GM18511 (cell line): ENCODE results near the gene AATF.

Source experiments
- ATAC-seq: cut with Tn5 transposase; IDR thresholded peaks from one replicate; pipeline ENCODE4 v1.9.1; 2021; ENCODE audit warnings: mild to moderate bottlenecking, moderate library complexity; ENCODE audit not compliant: unreplicated experiment

The AATF gene

GRCh38 chr17:36940313-36941264 is 8.2 kb upstream of the AATF start:
- no peak for ATAC-seq

GRCh38 chr17:36941265-36942010 is 7.3 kb upstream of the AATF start:
- no peak for ATAC-seq

- ATAC-seq, result no peak
These were observed 6.6 kb upstream of the AATF start for GRCh38 chr17:36942019-36942599.

- ATAC-seq, result no peak
These were observed 6.1 kb upstream of the AATF start for GRCh38 chr17:36942631-36943125.

GRCh38 chr17:36943250-36944191 is 5.2 kb upstream of the AATF start:
- no peak for ATAC-seq

- no peak for ATAC-seq
These were observed 4.2 kb upstream of the AATF start for GRCh38 chr17:36944553-36944952.

- ATAC-seq, result no peak
These were observed 3.6 kb upstream of the AATF start for GRCh38 chr17:36945140-36945539.

- no peak for ATAC-seq
These were observed 2.6 kb upstream of the AATF start for GRCh38 chr17:36945959-36946725.

- no peak for ATAC-seq
These were observed 2.0 kb upstream of the AATF start for GRCh38 chr17:36946726-36947091.

- no peak for ATAC-seq
These were observed 635 bp upstream of the AATF start for GRCh38 chr17:36947922-36948716.

GRCh38 chr17:36949461-36949927 is 740 bp downstream of the AATF start:
- no peak for ATAC-seq

GRCh38 chr17:36950027-36950426 is 1.3 kb downstream of the AATF start:
- ATAC-seq, result no peak

GRCh38 chr17:36951084-36951789 is 2.5 kb downstream of the AATF start:
- no peak for ATAC-seq

GRCh38 chr17:36971508-36971907 is 22.8 kb downstream of the AATF start:
- ATAC-seq, result no peak

GRCh38 chr17:36972186-36972700 is 23.5 kb downstream of the AATF start:
- ATAC-seq, result no peak

- ATAC-seq, result no peak
These were observed 24.2 kb downstream of the AATF start for GRCh38 chr17:36972905-36973304.

- ATAC-seq, result no peak
These were observed 27.3 kb downstream of the AATF start for GRCh38 chr17:36975922-36976515.
